ENCODE results near the gene ERICH2. TPM values are rescaled to one million over a fixed set of nuclear protein-coding genes. Genes with fewer than 3 reads are reported as not detected.

ERICH2 gene, protein sequence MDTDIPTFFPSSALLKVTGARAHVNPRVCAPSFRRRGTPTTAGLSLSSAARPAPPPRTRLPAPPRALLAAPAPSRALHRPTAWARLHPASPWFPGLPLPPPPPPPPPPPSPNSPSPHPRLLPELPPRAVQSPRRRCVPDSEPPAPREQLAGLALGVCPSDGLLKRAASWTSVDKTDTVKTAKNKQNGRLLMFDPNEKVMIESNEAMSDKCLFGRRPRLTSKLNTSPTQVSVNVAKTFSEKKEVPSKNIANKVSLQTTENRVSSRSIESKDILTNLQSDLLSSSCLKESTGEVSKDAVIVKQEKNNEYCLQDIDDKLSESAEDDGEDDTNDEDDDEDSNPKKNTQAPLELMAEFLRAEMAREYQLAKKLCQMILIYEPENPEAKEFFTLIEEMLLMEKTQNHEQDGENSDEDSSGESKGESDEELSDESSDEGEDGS
- polyA plus RNA-seq (2011; rRNA removed) (not detected in 2 replicates), polyA minus RNA-seq (2011; rRNA and poly(A)+ RNA removed) (not detected in 2 replicates)

- Histone ChIP-seq H3K4me3 (ENCODE audit: low read depth, low read length) (peak within 1 kb of the TSS; percentile 62), H3K36me3 (ENCODE audit: control insufficient read depth, insufficient read depth, low read length) (no peaks in the 10 kb centered on the region), H3K27me3 (ENCODE audit: control insufficient read depth, insufficient read depth, low read length) (peaks cover 7% of the 10 kb centered on the region)
- POLR2A ChIA-PET: interaction anchor here (1.3 kb wide), 1 partner anchor 31 kb away, joined by 3 read pairs; no protein-coding TSS in a partner anchor
- DNase-seq (ENCODE audit: low read depth): no peak
- CTCF ChIA-PET: interaction anchor here (0.6 to 1.4 kb wide), 4 partner anchors 34 to 361 kb away, joined by 3 to 5 read pairs (median 4); no protein-coding TSS in a partner anchor
- TF ChIP-seq, protein P1, sequence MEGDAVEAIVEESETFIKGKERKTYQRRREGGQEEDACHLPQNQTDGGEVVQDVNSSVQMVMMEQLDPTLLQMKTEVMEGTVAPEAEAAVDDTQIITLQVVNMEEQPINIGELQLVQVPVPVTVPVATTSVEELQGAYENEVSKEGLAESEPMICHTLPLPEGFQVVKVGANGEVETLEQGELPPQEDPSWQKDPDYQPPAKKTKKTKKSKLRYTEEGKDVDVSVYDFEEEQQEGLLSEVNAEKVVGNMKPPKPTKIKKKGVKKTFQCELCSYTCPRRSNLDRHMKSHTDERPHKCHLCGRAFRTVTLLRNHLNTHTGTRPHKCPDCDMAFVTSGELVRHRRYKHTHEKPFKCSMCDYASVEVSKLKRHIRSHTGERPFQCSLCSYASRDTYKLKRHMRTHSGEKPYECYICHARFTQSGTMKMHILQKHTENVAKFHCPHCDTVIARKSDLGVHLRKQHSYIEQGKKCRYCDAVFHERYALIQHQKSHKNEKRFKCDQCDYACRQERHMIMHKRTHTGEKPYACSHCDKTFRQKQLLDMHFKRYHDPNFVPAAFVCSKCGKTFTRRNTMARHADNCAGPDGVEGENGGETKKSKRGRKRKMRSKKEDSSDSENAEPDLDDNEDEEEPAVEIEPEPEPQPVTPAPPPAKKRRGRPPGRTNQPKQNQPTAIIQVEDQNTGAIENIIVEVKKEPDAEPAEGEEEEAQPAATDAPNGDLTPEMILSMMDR (IDR thresholded peaks at IDR 0.05; ENCODE audit: insufficient read depth, low read depth, low read length): peak; percentile 39
Measured at GRCh38 chr2:170770008-170770605, at the start of gene ERICH2. Gene ERICH2 (plus strand): TSS chr2:170770378. CDS start chr2:170770682, 304 bp downstream.

DNA sequence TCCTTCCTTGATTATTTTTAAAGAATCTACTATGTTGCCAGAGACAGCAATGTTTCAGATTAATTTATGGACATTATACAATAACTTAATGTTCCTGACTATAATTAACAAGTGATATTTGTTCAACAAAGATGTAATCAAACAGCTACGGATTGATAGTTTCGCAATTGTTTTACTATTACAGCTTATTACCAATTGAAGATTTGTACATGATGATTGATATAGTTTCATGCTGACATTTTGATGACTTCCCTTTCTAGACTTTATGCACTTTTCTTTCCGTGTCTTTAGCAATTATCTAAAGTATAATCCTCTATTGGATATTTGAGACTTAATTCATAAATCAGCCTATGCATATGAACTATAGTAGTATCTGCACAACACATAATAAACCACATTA, 48.5 kb upstream of the ERICH2 start:
- H3K4me3 ChIP-seq (ENCODE audit: low read depth, low read length): no peak overlapping the region
- DNase-seq (ENCODE audit: low read depth): no peak
- no peaks in the 10 kb centered on the region for H3K36me3 ChIP-seq (ENCODE audit: control insufficient read depth, insufficient read depth, low read length)
- TF ChIP-seq, protein P1 (IDR thresholded peaks at IDR 0.05; ENCODE audit: insufficient read depth, low read depth, low read length): no peak
- CTCF ChIA-PET: no interaction called here
- peaks cover 14% of the 10 kb centered on the region for H3K27me3 ChIP-seq (ENCODE audit: control insufficient read depth, insufficient read depth, low read length)
- POLR2A ChIA-PET: no interaction called here

DNA sequence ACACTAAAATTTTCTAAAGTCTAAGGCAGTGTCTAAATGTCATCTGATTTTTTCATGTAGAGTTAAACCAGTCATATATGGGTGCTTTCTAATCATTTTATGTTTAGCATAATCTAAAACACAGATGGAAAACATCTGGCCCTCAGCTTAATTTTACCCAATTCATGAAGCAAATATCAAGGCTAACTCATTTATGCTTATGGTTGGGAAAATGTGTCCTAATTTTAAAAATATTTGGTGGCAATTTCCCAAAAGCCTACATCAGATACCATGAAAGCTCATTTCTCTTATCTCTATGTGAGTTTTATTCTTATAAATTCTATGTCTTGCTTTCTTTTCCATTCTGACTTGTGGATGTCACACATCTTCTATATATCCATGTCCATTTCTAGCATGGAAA, 47.9 kb upstream of the ERICH2 start:
- ChIA-PET CTCF (no interaction called here), POLR2A (no interaction called here)
- no peaks in the 10 kb centered on the region for H3K36me3 ChIP-seq (ENCODE audit: control insufficient read depth, insufficient read depth, low read length)
- DNase-seq (ENCODE audit: low read depth): no peak
- H3K27me3 ChIP-seq (ENCODE audit: control insufficient read depth, insufficient read depth, low read length): peaks cover 10% of the 10 kb centered on the region
- TF ChIP-seq, protein P1 (IDR thresholded peaks at IDR 0.05; ENCODE audit: insufficient read depth, low read depth, low read length): no peak
- H3K4me3 ChIP-seq (ENCODE audit: low read depth, low read length): no peak overlapping the region

DNA sequence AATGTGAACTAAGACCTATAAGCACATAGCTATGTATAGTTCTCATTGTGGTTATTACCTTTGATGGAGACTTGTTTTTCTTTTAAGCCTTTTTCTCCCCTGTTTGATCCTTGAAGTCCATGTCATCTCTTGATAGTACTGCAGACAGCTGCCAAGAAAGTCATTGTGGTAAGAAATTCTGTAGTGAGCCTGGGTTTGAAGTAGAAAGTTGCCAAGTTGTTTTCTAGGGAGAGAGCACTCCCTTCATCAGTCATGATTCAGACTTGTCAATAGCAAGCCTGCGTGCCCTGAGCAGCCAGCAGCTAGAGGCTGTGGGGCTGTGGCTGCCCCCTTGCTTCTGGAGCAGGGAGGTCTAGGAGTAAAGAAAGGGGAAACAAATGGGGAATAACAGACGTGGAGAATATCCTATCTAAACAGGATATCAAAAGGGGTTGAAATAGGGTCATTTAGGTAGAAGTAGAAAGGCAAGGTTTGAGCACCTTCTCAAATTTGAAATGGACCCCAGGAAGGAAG, 46.7 kb upstream of the ERICH2 start:
- Histone ChIP-seq H3K4me3 (ENCODE audit: low read depth, low read length) (no peak overlapping the region), H3K36me3 (ENCODE audit: control insufficient read depth, insufficient read depth, low read length) (no peaks in the 10 kb centered on the region), H3K27me3 (ENCODE audit: control insufficient read depth, insufficient read depth, low read length) (no peaks in the 10 kb centered on the region)
- no peak for DNase-seq (ENCODE audit: low read depth)
- CTCF ChIA-PET: no interaction called here
- TF ChIP-seq, protein P1 (IDR thresholded peaks at IDR 0.05; ENCODE audit: insufficient read depth, low read depth, low read length): no peak
- POLR2A ChIA-PET: no interaction called here

All from BJ (cell line).